ENCODE results near the gene CDKL1.
A peak's percentile ranks its signal among the peaks of the same experiment; 100 is the strongest.

CDKL1 gene

GRCh38 chr14:50350975-50351374 is 45.7 kb downstream of the CDKL1 start:
- H3K4me3 ChIP-seq (ENCODE audit: low read length) = no peak overlapping the region
- H3K4me1 ChIP-seq (ENCODE audit: control insufficient read depth, insufficient read depth, low read length) = peaks cover 7% of the 10 kb centered on the region
- no peaks in the 10 kb centered on the region for H3K27me3 ChIP-seq (ENCODE audit: control insufficient read depth, insufficient read depth, low read length)
- H3K9me3 ChIP-seq (ENCODE audit: control insufficient read depth, low read length) = no peaks in the 10 kb centered on the region
- no peaks in the 10 kb centered on the region for H3K36me3 ChIP-seq (ENCODE audit: control insufficient read depth, insufficient read depth, low read length)
- no peak overlapping the region for H3K9ac ChIP-seq (ENCODE audit: low read length)

- Histone ChIP-seq H3K36me3 (ENCODE audit: control insufficient read depth, insufficient read depth, low read length) (no peaks in the 10 kb centered on the region), H3K4me1 (ENCODE audit: control insufficient read depth, insufficient read depth, low read length) (peaks cover 7% of the 10 kb centered on the region), H3K27me3 (ENCODE audit: control insufficient read depth, insufficient read depth, low read length) (no peaks in the 10 kb centered on the region), H3K9ac (ENCODE audit: low read length) (no peak overlapping the region), H3K9me3 (ENCODE audit: control insufficient read depth, low read length) (no peaks in the 10 kb centered on the region), H3K4me3 (ENCODE audit: low read length) (no peak overlapping the region)
These were observed 47.7 kb downstream of the CDKL1 start for GRCh38 chr14:50348933-50349332.

GRCh38 chr14:50347521-50347920 is 49.2 kb downstream of the CDKL1 start:
- Histone ChIP-seq H3K4me3 (ENCODE audit: low read length) (no peak overlapping the region), H3K9me3 (ENCODE audit: control insufficient read depth, low read length) (no peaks in the 10 kb centered on the region), H3K36me3 (ENCODE audit: control insufficient read depth, insufficient read depth, low read length) (no peaks in the 10 kb centered on the region), H3K4me1 (ENCODE audit: control insufficient read depth, insufficient read depth, low read length) (peaks cover 11% of the 10 kb centered on the region), H3K9ac (ENCODE audit: low read length) (no peak overlapping the region), H3K27me3 (ENCODE audit: control insufficient read depth, insufficient read depth, low read length) (no peaks in the 10 kb centered on the region)

- Histone ChIP-seq H3K4me3 (ENCODE audit: low read length) (no peak overlapping the region), H3K27me3 (ENCODE audit: control insufficient read depth, insufficient read depth, low read length) (no peaks in the 10 kb centered on the region), H3K9ac (ENCODE audit: low read length) (no peak overlapping the region), H3K4me1 (ENCODE audit: control insufficient read depth, insufficient read depth, low read length) (peaks cover 17% of the 10 kb centered on the region), H3K36me3 (ENCODE audit: control insufficient read depth, insufficient read depth, low read length) (no peaks in the 10 kb centered on the region), H3K9me3 (ENCODE audit: control insufficient read depth, low read length) (no peaks in the 10 kb centered on the region)
These were observed 50.7 kb downstream of the CDKL1 start for GRCh38 chr14:50345846-50346422.

GRCh38 chr14:50344876-50345563 is 51.7 kb downstream of the CDKL1 start:
- Histone ChIP-seq H3K27me3 (ENCODE audit: control insufficient read depth, insufficient read depth, low read length) (no peaks in the 10 kb centered on the region), H3K4me1 (ENCODE audit: control insufficient read depth, insufficient read depth, low read length) (peaks cover 17% of the 10 kb centered on the region), H3K9ac (ENCODE audit: low read length) (no peak overlapping the region), H3K36me3 (ENCODE audit: control insufficient read depth, insufficient read depth, low read length) (no peaks in the 10 kb centered on the region), H3K9me3 (ENCODE audit: control insufficient read depth, low read length) (no peaks in the 10 kb centered on the region), H3K4me3 (ENCODE audit: low read length) (no peak overlapping the region)

- H3K4me3 ChIP-seq (ENCODE audit: low read length) = no peak overlapping the region
- H3K27me3 ChIP-seq (ENCODE audit: control insufficient read depth, insufficient read depth, low read length) = no peaks in the 10 kb centered on the region
- H3K36me3 ChIP-seq (ENCODE audit: control insufficient read depth, insufficient read depth, low read length) = no peaks in the 10 kb centered on the region
- H3K4me1 ChIP-seq (ENCODE audit: control insufficient read depth, insufficient read depth, low read length) = peaks cover 17% of the 10 kb centered on the region
- no peak overlapping the region for H3K9ac ChIP-seq (ENCODE audit: low read length)
- H3K9me3 ChIP-seq (ENCODE audit: control insufficient read depth, low read length) = no peaks in the 10 kb centered on the region
These were observed 52.4 kb downstream of the CDKL1 start for GRCh38 chr14:50344116-50344775.

GRCh38 chr14:50343434-50343833 is 53.2 kb downstream of the CDKL1 start:
- Histone ChIP-seq H3K9ac (ENCODE audit: low read length) (no peak overlapping the region), H3K36me3 (ENCODE audit: control insufficient read depth, insufficient read depth, low read length) (no peaks in the 10 kb centered on the region), H3K9me3 (ENCODE audit: control insufficient read depth, low read length) (no peaks in the 10 kb centered on the region), H3K4me3 (ENCODE audit: low read length) (no peak overlapping the region), H3K4me1 (ENCODE audit: control insufficient read depth, insufficient read depth, low read length) (peaks cover 25% of the 10 kb centered on the region), H3K27me3 (ENCODE audit: control insufficient read depth, insufficient read depth, low read length) (no peaks in the 10 kb centered on the region)

- peak overlapping the region; percentile 6 for H3K9ac ChIP-seq (ENCODE audit: low read length)
- no peaks in the 10 kb centered on the region for H3K9me3 ChIP-seq (ENCODE audit: control insufficient read depth, low read length)
- no peaks in the 10 kb centered on the region for H3K27me3 ChIP-seq (ENCODE audit: control insufficient read depth, insufficient read depth, low read length)
- no peaks in the 10 kb centered on the region for H3K36me3 ChIP-seq (ENCODE audit: control insufficient read depth, insufficient read depth, low read length)
- H3K4me1 ChIP-seq (ENCODE audit: control insufficient read depth, insufficient read depth, low read length) = peaks cover 24% of the 10 kb centered on the region
- no peak overlapping the region for H3K4me3 ChIP-seq (ENCODE audit: low read length)
These were observed 54.2 kb downstream of the CDKL1 start for GRCh38 chr14:50342221-50343078.

- H3K36me3 ChIP-seq (ENCODE audit: control insufficient read depth, insufficient read depth, low read length) = no peaks in the 10 kb centered on the region
- no peaks in the 10 kb centered on the region for H3K27me3 ChIP-seq (ENCODE audit: control insufficient read depth, insufficient read depth, low read length)
- H3K4me1 ChIP-seq (ENCODE audit: control insufficient read depth, insufficient read depth, low read length) = peaks cover 24% of the 10 kb centered on the region
- H3K4me3 ChIP-seq (ENCODE audit: low read length) = no peak overlapping the region
- no peak overlapping the region for H3K9ac ChIP-seq (ENCODE audit: low read length)
- no peaks in the 10 kb centered on the region for H3K9me3 ChIP-seq (ENCODE audit: control insufficient read depth, low read length)
These were observed 55.7 kb downstream of the CDKL1 start for GRCh38 chr14:50340963-50341362.

- no peaks in the 10 kb centered on the region for H3K36me3 ChIP-seq (ENCODE audit: control insufficient read depth, insufficient read depth, low read length)
- no peak overlapping the region for H3K9ac ChIP-seq (ENCODE audit: low read length)
- H3K4me1 ChIP-seq (ENCODE audit: control insufficient read depth, insufficient read depth, low read length) = peaks cover 33% of the 10 kb centered on the region
- no peak overlapping the region for H3K4me3 ChIP-seq (ENCODE audit: low read length)
- no peaks in the 10 kb centered on the region for H3K9me3 ChIP-seq (ENCODE audit: control insufficient read depth, low read length)
- H3K27me3 ChIP-seq (ENCODE audit: control insufficient read depth, insufficient read depth, low read length) = no peaks in the 10 kb centered on the region
These were observed 56.6 kb downstream of the CDKL1 start for GRCh38 chr14:50340045-50340444.

GRCh38 chr14:50339178-50339804 is 57.4 kb downstream of the CDKL1 start:
- Histone ChIP-seq H3K36me3 (ENCODE audit: control insufficient read depth, insufficient read depth, low read length) (no peaks in the 10 kb centered on the region), H3K27me3 (ENCODE audit: control insufficient read depth, insufficient read depth, low read length) (no peaks in the 10 kb centered on the region), H3K4me1 (ENCODE audit: control insufficient read depth, insufficient read depth, low read length) (peaks cover 36% of the 10 kb centered on the region), H3K9me3 (ENCODE audit: control insufficient read depth, low read length) (no peaks in the 10 kb centered on the region), H3K9ac (ENCODE audit: low read length) (no peak overlapping the region), H3K4me3 (ENCODE audit: low read length) (no peak overlapping the region)
